Activated CD8-positive, alpha-beta memory T cell treated with anti-CD3 and anti-CD28 coated beads for 1 hour (primary cell): ENCODE results near the gene AIFM1.
"Not testable (repeated sequence)": the region's sequence is repeated elsewhere in the genome, so short reads cannot be mapped to it uniquely, and the experiment has no call there.

ENCODE experiments used
- DNase-seq, 2 donors: peaks; one replicate each; pipeline ENCODE4 v3.0.0-alpha.2; 2020; ENCODE audit warnings: low read depth in 1 of 2; ENCODE audit errors: extremely low read depth in 1 of 2

AIFM1 gene

GRCh38 chrX:130120746-130121504 is 44.7 kb downstream of the AIFM1 start:
- peak; percentile 36 to 39 for DNase-seq

- DNase-seq, result no peak
Measured at GRCh38 chrX:130120321-130120731, 45.3 kb downstream of the AIFM1 start.

- no peak for DNase-seq
Measured at GRCh38 chrX:130119312-130119898, 46.2 kb downstream of the AIFM1 start.

- no peak for DNase-seq
Measured at GRCh38 chrX:130118441-130119311, 47.0 kb downstream of the AIFM1 start.

- DNase-seq, result no peak
Measured at GRCh38 chrX:130117166-130117565, 48.5 kb downstream of the AIFM1 start.

- DNase-seq, result not testable (repeated sequence)
Measured at GRCh38 chrX:130115119-130115885, 50.3 kb downstream of the AIFM1 start.

- DNase-seq, result no peak
Measured at GRCh38 chrX:130114141-130114588, 51.5 kb downstream of the AIFM1 start.

- DNase-seq, result no peak
Measured at GRCh38 chrX:130111220-130112154, 54.2 kb downstream of the AIFM1 start.

GRCh38 chrX:130110379-130111219 is 55.0 kb downstream of the AIFM1 start, which contains the start of gene ELF4:
ELF4 (minus strand) TSS chrX:130110497; CDS start chrX:130081330, 29,167 bp downstream.
- DNase-seq, result peak in 1 of 2 donors; percentile 38

- no peak for DNase-seq
Measured at GRCh38 chrX:130109429-130110378, 55.9 kb downstream of the AIFM1 start.

GRCh38 chrX:130108647-130109428 is 56.8 kb downstream of the AIFM1 start:
- no peak for DNase-seq

GRCh38 chrX:130106071-130106470 is 59.6 kb downstream of the AIFM1 start:
- DNase-seq, result no peak

GRCh38 chrX:130105244-130105643 is 60.4 kb downstream of the AIFM1 start:
- DNase-seq, result no peak

- DNase-seq, result no peak
Measured at GRCh38 chrX:130103605-130104004, 62.0 kb downstream of the AIFM1 start.

GRCh38 chrX:130100180-130100579 is 65.5 kb downstream of the AIFM1 start:
- DNase-seq, result no peak

GRCh38 chrX:130098210-130098552 is 67.5 kb downstream of the AIFM1 start:
- no peak for DNase-seq
